BLaER1 treated with 17β-estradiol and CSF1 and Interleukin-3, amounts not matched to agents 10 nM and 100 nM (cell line): Measurements from ENCODE around the gene ITPK1.
A peak's percentile ranks its signal among the peaks of the same experiment; 100 is the strongest.

Experiments
- H3K27ac ChIP-seq, 11 experiments: shearing (Covaris generic); formaldehyde crosslinking; 2 replicates each; pipeline ENCODE4 v1.8.1; 2022
- H3K27me3 ChIP-seq, 11 experiments: shearing (Covaris generic); formaldehyde crosslinking; 2 replicates each; pipeline ENCODE4 v1.8.1; 2022
- H3K36me3 ChIP-seq, 11 experiments: shearing (Covaris generic); formaldehyde crosslinking; 2 replicates each; pipeline ENCODE4 v1.8.1; 2022
- H3K4me1 ChIP-seq, 10 experiments: shearing (Covaris generic); formaldehyde crosslinking; 2 replicates each; pipeline ENCODE4 v1.8.1; 2022
- H3K4me2 ChIP-seq, 11 experiments: shearing (Covaris generic); formaldehyde crosslinking; 2 replicates each; pipeline ENCODE4 v1.8.1; 2022
- H3K4me3 ChIP-seq, 10 experiments: shearing (Covaris generic); formaldehyde crosslinking; 2 replicates each; pipeline ENCODE4 v1.8.1; 2022
- H3K9ac ChIP-seq, 11 experiments: shearing (Covaris generic); formaldehyde crosslinking; 2 replicates each; pipeline ENCODE4 v1.8.1; 2022
- H3K9me3 ChIP-seq, 11 experiments: shearing (Covaris generic); formaldehyde crosslinking; replicated peaks in 1 of 11; 2 replicates each; pipeline ENCODE4 v1.8.1; 2022
- H4K20me1 ChIP-seq, 11 experiments: shearing (Covaris generic); formaldehyde crosslinking; 2 replicates each; pipeline ENCODE4 v1.8.1; 2022
- Cebpa-rat ChIP-seq, 11 experiments: shearing (Covaris generic); IDR thresholded peaks; 2 replicates each; pipeline ENCODE4 v1.8.1; 2022

The ITPK1 gene

GRCh38 chr14:93081876-93082570, 33.7 kb downstream of the ITPK1 start:
- H3K36me3 ChIP-seq: peaks cover 0 to 15% (median under 1%) of the 10 kb centered on the region in 11 experiments; a peak in 3 of 22 replicates
- peak overlapping the region; percentile 48 to 87 (median 73) for H3K4me2 ChIP-seq
- H3K4me1 ChIP-seq: peaks cover 39 to 97% (median 78%) of the 10 kb centered on the region in 10 experiments
- peaks cover 45 to 100% (median 89%) of the 10 kb centered on the region in 11 experiments; a peak in 21 of 22 replicates for H4K20me1 ChIP-seq
- H3K27ac ChIP-seq: peak overlapping the region; percentile 16 to 75 (median 64); a peak in 19 of 22 replicates
- no peak for TF ChIP-seq Cebpa-rat (IDR thresholded peaks at IDR 0.05)
- H3K27me3 ChIP-seq: no peaks in the 10 kb centered on the region
- peaks cover 0 to under 1% (median 0%) of the 10 kb centered on the region in 11 experiments; a peak in 1 of 22 replicates for H3K9me3 ChIP-seq
- 0 out of 20 replicates have a peak overlapping the region, but pooled peaks of 1 of the 10 experiments have one; percentile 7 for H3K4me3 ChIP-seq
- H3K9ac ChIP-seq: peak overlapping the region; percentile 36 to 68 (median 58); a peak in 20 of 22 replicates

DNA sequence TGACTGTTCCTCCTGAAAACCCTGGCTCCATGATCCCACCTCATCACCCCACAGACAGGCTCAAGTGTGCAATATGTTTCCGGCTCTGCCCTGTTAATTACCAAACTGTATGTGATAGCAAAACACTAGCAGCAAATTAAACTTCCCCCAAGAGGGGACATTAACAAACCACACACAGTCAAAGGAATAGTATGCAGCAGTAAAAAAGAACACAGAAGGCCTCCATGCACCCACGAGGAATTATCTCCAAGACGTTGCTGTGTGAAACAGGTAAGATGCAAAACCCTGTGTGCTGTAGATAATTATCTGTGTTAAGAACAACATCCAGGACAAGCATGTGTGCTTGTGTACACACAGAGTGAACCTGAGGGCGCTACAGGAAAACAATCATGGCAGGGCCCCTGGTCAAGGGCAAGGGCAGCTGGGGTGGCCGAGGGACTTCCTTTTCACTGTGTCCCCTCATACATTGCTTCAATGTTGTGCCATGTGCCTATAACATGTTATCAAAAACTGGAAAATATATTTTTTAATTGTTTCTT, 35.8 kb downstream of the ITPK1 start:
- Histone ChIP-seq H4K20me1 (peaks cover 26 to 100% (median 78%) of the 10 kb centered on the region in 11 experiments; a peak in 20 of 22 replicates), H3K4me1 (peaks cover 49 to 97% (median 80%) of the 10 kb centered on the region in 10 experiments), H3K4me3 (no peak overlapping the region), H3K27me3 (no peaks in the 10 kb centered on the region), H3K9ac (0 out of 22 replicates have a peak overlapping the region, but pooled peaks of 1 of the 11 experiments have one; percentile 12), H3K36me3 (peaks cover 0 to 15% (median 0%) of the 10 kb centered on the region in 11 experiments; a peak in 2 of 22 replicates), H3K9me3 (no peaks in the 10 kb centered on the region), H3K4me2 (peak overlapping the region in 9 of 11 experiments; percentile 5 to 97 (median 51); a peak in 10 of 22 replicates), H3K27ac (no peak overlapping the region)
- no peak for TF ChIP-seq Cebpa-rat (IDR thresholded peaks at IDR 0.05)

GRCh38 chr14:93079321-93079720, 36.4 kb downstream of the ITPK1 start:
- Histone ChIP-seq H3K4me1 (peaks cover 55 to 97% (median 82%) of the 10 kb centered on the region in 10 experiments), H3K9ac (0 out of 22 replicates have a peak overlapping the region, but pooled peaks of 1 of the 11 experiments have one; percentile 12), H3K4me3 (no peak overlapping the region), H4K20me1 (peaks cover 20 to 98% (median 72%) of the 10 kb centered on the region in 11 experiments; a peak in 20 of 22 replicates), H3K4me2 (peak overlapping the region; percentile 5 to 97 (median 51)), H3K36me3 (peaks cover 0 to 9% (median 0%) of the 10 kb centered on the region in 11 experiments; a peak in 1 of 22 replicates), H3K27me3 (no peaks in the 10 kb centered on the region), H3K27ac (peak overlapping the region in 2 of 11 experiments; percentile 2 to 4; a peak in 1 of 22 replicates), H3K9me3 (no peaks in the 10 kb centered on the region)
- no peak for TF ChIP-seq Cebpa-rat (IDR thresholded peaks at IDR 0.05)

- H4K20me1 ChIP-seq: peaks cover 15 to 97% (median 68%) of the 10 kb centered on the region in 11 experiments; a peak in 20 of 22 replicates
- H3K27me3 ChIP-seq: no peaks in the 10 kb centered on the region
- no peak for TF ChIP-seq Cebpa-rat (IDR thresholded peaks at IDR 0.05)
- peak overlapping the region; percentile 5 to 97 (median 51); a peak in 21 of 22 replicates for H3K4me2 ChIP-seq
- H3K36me3 ChIP-seq: 0 out of 22 replicates have a peak, but pooled peaks cover 0 to 6% (median 0%) of the 10 kb centered on the region in 11 experiments
- H3K9me3 ChIP-seq: no peaks in the 10 kb centered on the region
- peak overlapping the region in 2 of 11 experiments; percentile 2 to 4; a peak in 2 of 22 replicates for H3K27ac ChIP-seq
- H3K4me3 ChIP-seq: no peak overlapping the region
- H3K9ac ChIP-seq: 0 out of 22 replicates have a peak overlapping the region, but pooled peaks of 1 of the 11 experiments have one; percentile 12
- H3K4me1 ChIP-seq: peaks cover 59 to 95% (median 79%) of the 10 kb centered on the region in 10 experiments
These were observed 36.9 kb downstream of the ITPK1 start for GRCh38 chr14:93078870-93079269.

DNA sequence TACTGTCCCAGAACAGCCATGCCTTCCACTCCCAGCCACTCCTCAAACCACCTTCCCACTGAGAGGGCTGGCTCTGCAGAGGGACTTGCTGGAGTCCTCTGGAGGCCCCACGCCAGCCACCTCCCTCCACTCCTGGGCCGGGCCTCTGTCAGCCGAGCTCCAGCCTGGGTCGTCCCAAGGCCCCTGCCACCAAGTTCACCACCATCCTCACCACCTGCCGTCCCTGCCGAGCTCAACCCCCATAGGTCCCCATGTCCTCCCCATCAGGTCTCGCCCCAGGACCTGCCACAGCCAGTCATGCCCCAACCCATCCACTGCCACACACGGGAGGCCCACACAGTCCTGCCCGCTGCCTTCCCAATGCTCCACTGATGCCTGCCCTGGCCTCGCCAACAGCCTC, 39.0 kb downstream of the ITPK1 start:
- peak overlapping the region in 6 of 11 experiments; percentile 5 to 93 (median 66); a peak in 7 of 22 replicates for H3K27ac ChIP-seq
- H3K36me3 ChIP-seq: 0 out of 22 replicates have a peak, but pooled peaks cover 0 to 6% (median 0%) of the 10 kb centered on the region in 11 experiments
- H3K9me3 ChIP-seq: no peaks in the 10 kb centered on the region
- H4K20me1 ChIP-seq: peaks cover 0 to 88% (median 48%) of the 10 kb centered on the region in 11 experiments; a peak in 17 of 22 replicates
- peaks cover 60 to 95% (median 78%) of the 10 kb centered on the region in 10 experiments for H3K4me1 ChIP-seq
- H3K27me3 ChIP-seq: no peaks in the 10 kb centered on the region
- H3K4me2 ChIP-seq: peak overlapping the region; percentile 38 to 99 (median 92); a peak in 21 of 22 replicates
- no peak overlapping the region for H3K4me3 ChIP-seq
- no peak for TF ChIP-seq Cebpa-rat (IDR thresholded peaks at IDR 0.05)
- peak overlapping the region in 5 of 11 experiments; percentile 6 to 82 (median 13); a peak in 2 of 22 replicates for H3K9ac ChIP-seq

DNA sequence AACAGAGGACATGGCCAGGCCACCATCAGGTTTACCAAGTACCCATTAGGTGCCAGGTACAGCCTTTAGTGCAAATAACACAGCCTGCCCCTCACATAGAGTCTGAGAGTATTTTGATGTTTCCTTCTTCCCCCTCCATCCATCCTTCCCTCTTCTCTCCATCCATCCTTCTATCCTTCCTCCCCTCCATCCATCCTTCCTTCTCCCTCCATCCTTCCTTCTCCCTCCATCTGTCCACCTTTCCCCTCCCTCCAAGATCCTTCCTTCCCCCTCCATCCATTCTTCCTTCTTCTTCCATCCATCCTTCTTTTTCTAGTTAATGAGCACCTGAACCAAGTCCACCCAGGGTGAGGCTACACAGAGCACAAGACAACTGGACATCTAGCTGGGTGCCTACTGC, 39.8 kb downstream of the ITPK1 start:
- Histone ChIP-seq H3K4me3 (no peak overlapping the region; a peak in 1 of 20 replicates), H3K4me2 (peak overlapping the region; percentile 85 to 99 (median 93)), H4K20me1 (peaks cover 0 to 83% (median 42%) of the 10 kb centered on the region in 11 experiments; a peak in 17 of 22 replicates), H3K27ac (peak overlapping the region in 9 of 11 experiments; percentile 83 to 95 (median 91); a peak in 15 of 22 replicates), H3K9me3 (no peaks in the 10 kb centered on the region), H3K36me3 (peaks cover 0 to 10% (median 0%) of the 10 kb centered on the region in 11 experiments; a peak in 1 of 22 replicates), H3K9ac (peak overlapping the region in 7 of 11 experiments; percentile 72 to 82 (median 79); a peak in 10 of 22 replicates), H3K4me1 (peaks cover 59 to 96% (median 76%) of the 10 kb centered on the region in 10 experiments), H3K27me3 (no peaks in the 10 kb centered on the region)
- no peak for TF ChIP-seq Cebpa-rat (IDR thresholded peaks at IDR 0.05)

- Histone ChIP-seq H3K4me2 (peak overlapping the region; percentile 85 to 99 (median 93)), H3K9me3 (no peaks in the 10 kb centered on the region), H4K20me1 (peaks cover 0 to 83% (median 30%) of the 10 kb centered on the region in 11 experiments; a peak in 16 of 22 replicates), H3K36me3 (peaks cover 0 to 15% (median 0%) of the 10 kb centered on the region in 11 experiments; a peak in 4 of 22 replicates), H3K27me3 (no peaks in the 10 kb centered on the region), H3K4me1 (peaks cover 68 to 99% (median 87%) of the 10 kb centered on the region in 10 experiments), H3K4me3 (peak overlapping the region; percentile 30 to 63 (median 46); a peak in 18 of 20 replicates), H3K9ac (peak overlapping the region; percentile 69 to 85 (median 79)), H3K27ac (peak overlapping the region; percentile 73 to 95 (median 90))
- TF ChIP-seq Cebpa-rat (IDR thresholded peaks at IDR 0.05): peak; percentile 94 to 99 (median 98)
These were observed 41.6 kb downstream of the ITPK1 start for GRCh38 chr14:93073910-93074769.
